K562 (cell line): ENCODE results near the gene RPS10. TPM values are rescaled to one million over a fixed set of nuclear protein-coding genes. Genes with fewer than 3 reads are reported as not detected.

Source experiments
- CAMTA2 ChIP-seq: fragments of 250-450 bp; sonication (Bioruptor Pico); conservative IDR thresholded peaks from 2 replicates; pipeline ENCODE4 v1.5.1; 2022
- CREB3L1 ChIP-seq: fragments of 450-650 bp; IDR thresholded peaks from 2 replicates; pipeline ENCODE4 v1.6.1; 2014; ENCODE audit warnings: low read depth, mild to moderate bottlenecking, moderate library complexity, borderline replicate concordance
- E2F6 ChIP-seq, 2 experiments: IDR thresholded peaks; 2 replicates each; pipeline ENCODE4 v1.6.1; 2011; ENCODE audit warnings: borderline replicate concordance in 1 of 2, control low read depth in 1 of 2, low read depth in 1 of 2, low read length in 1 of 2, mild to moderate bottlenecking in 1 of 2, mixed read lengths in 1 of 2, moderate library complexity in 1 of 2; ENCODE audit not compliant: insufficient read depth in 1 of 2, insufficient read length in 1 of 2, poor library complexity in 1 of 2, severe bottlenecking in 1 of 2; ENCODE audit errors: extremely low read depth in 1 of 2
- FIP1L1 ChIP-seq: fragments of 200-400 bp; formaldehyde crosslinking; IDR thresholded peaks from 2 replicates; pipeline ENCODE4 v1.6.1; 2018; ENCODE audit warnings: mild to moderate bottlenecking, low read depth, low read length; ENCODE audit not compliant: poor library complexity, severe bottlenecking
- HMG20B ChIP-seq: fragments of 250-450 bp; sonication (Bioruptor Pico); IDR thresholded peaks from 2 replicates; pipeline ENCODE4 v1.5.0; 2021; ENCODE audit warnings: mild to moderate bottlenecking
- JUN ChIP-seq, 2 experiments: sonication (generic) in 1 of 2; formaldehyde crosslinking in 1 of 2; IDR thresholded peaks; 2 replicates each; pipeline versions ENCODE4 v1.6.1 to v1.8.0; 2012 to 2022; ENCODE audit warnings: borderline replicate concordance in 2 of 2, mild to moderate bottlenecking in 2 of 2, improper control_type of control experiment in 1 of 2, low read depth in 1 of 2, low read length in 1 of 2, missing genetic modification reagents in 1 of 2
- KAT2B ChIP-seq: IDR thresholded peaks from one replicate; pipeline ENCODE4 v1.6.1; 2012; ENCODE audit warnings: low read depth, mild to moderate bottlenecking, control low read depth, inconsistent platforms, low read length, moderate library complexity
- KLF13 ChIP-seq: fragments of 450-650 bp; IDR thresholded peaks from 2 replicates; pipeline ENCODE4 v1.6.1; 2016; ENCODE audit warnings: missing genetic modification characterization, low read depth, mild to moderate bottlenecking, missing compliant biosample characterization, moderate library complexity, borderline replicate concordance
- MECOM ChIP-seq: fragments of 250-450 bp; sonication (Bioruptor Pico); IDR thresholded peaks from 2 replicates; pipeline ENCODE4 v1.8.0; 2022; ENCODE audit warnings: inconsistent platforms
- NR2F6 ChIP-seq: fragments of 450-650 bp; formaldehyde crosslinking; IDR thresholded peaks from 2 replicates; pipeline ENCODE4 v1.4.0; 2020; ENCODE audit warnings: mild to moderate bottlenecking
- RNF219 ChIP-seq: fragments of 250-450 bp; sonication (Bioruptor Pico); IDR thresholded peaks from 2 replicates; pipeline ENCODE4 v1.5.0; 2022; ENCODE audit warnings: mild to moderate bottlenecking
- TCF7 ChIP-seq: sonication (generic); IDR thresholded peaks from 2 replicates; pipeline ENCODE4 v1.6.1; 2016; ENCODE audit warnings: antibody characterized with exemption, borderline replicate concordance
- TEAD1 ChIP-seq, 2 experiments: fragments of 450-650 bp in 1 of 2; sonication (generic) in 1 of 2; formaldehyde crosslinking; IDR thresholded peaks; 2 replicates each; pipeline versions ENCODE4 v1.4.0 to v1.8.0; 2020 to 2022; ENCODE audit warnings: mild to moderate bottlenecking in 2 of 2, missing genetic modification reagents in 1 of 2
- TEAD4 ChIP-seq, 2 experiments: sonication (generic) in 1 of 2; formaldehyde crosslinking in 1 of 2; IDR thresholded peaks; 2 replicates each; pipeline versions ENCODE4 v1.6.1 to v1.8.0; 2012 to 2022; ENCODE audit warnings: borderline replicate concordance in 1 of 2, inconsistent platforms in 1 of 2, low read length in 1 of 2, mild to moderate bottlenecking in 1 of 2, missing genetic modification reagents in 1 of 2
- ZC3H4 ChIP-seq: sonication (generic); formaldehyde crosslinking; IDR thresholded peaks from 2 replicates; pipeline ENCODE4 v1.9.0; 2021; ENCODE audit warnings: missing genetic modification reagents, borderline replicate concordance
- ZNF12 ChIP-seq: sonication (generic); formaldehyde crosslinking; IDR thresholded peaks from 2 replicates; pipeline ENCODE4 v1.4.0; 2020; ENCODE audit warnings: mild to moderate bottlenecking, missing genetic modification reagents
- ZNF740 ChIP-seq, 3 experiments: fragments of 200-800 bp in 1 of 3; sonication (Bioruptor generic) in 1 of 3; sonication (generic) in 1 of 3; formaldehyde crosslinking in 1 of 3; IDR thresholded peaks; 2 replicates each; pipeline versions ENCODE4 v1.6.1 to v1.8.0; 2016 to 2022; ENCODE audit warnings: mild to moderate bottlenecking in 2 of 3, missing compliant biosample characterization in 2 of 3, missing genetic modification characterization in 2 of 3, missing genetic modification reagents in 1 of 3
- ZNF778 ChIP-seq: fragments of 450-650 bp; formaldehyde crosslinking; IDR thresholded peaks from 2 replicates; pipeline ENCODE4 v1.4.0; 2020; ENCODE audit warnings: mild to moderate bottlenecking, moderate library complexity
- polyA plus RNA-seq, 8 experiments: library from polyadenylated mRNA; depleted of rRNA in 4 of 8; stranded (reverse) in 5 of 8; unstranded in 3 of 8; fragments of >200 nt; fragmentation: Nextera tagmentation in 2 of 8; fragmentation: Illumina TruSeq in 1 of 8; extraction: Ambion mirVana in 2 of 8; extraction: Trizol in 1 of 8; gene quantifications; 2 replicates each; pipeline versions ENCODE4 v1.2.1 to v1.2.3, GENCODE V29; 2011 to 2014; ENCODE audit warnings: inconsistent platforms in 1 of 8, missing spikeins in 1 of 8
- total RNA-seq, 7 experiments: library from RNA; depleted of rRNA in 6 of 7; stranded (reverse); fragments of >200 nt in 6 of 7; fragmentation: Illumina TruSeq in 2 of 7; extraction: Trizol in 2 of 7; gene quantifications; 2 replicates each; pipeline versions ENCODE4 v1.2.1 to v1.2.3, GENCODE V29; 2011 to 2021; ENCODE audit warnings: low replicate concordance in 1 of 7

RPS10 gene
- total and polyA plus RNA-seq, 9 of the 15 experiments (the other 6 are each of a cell fraction or from before 2014, with no cell fraction given) = 2,680 to 5,251 (median 3,876) TPM

GRCh38 chr6:34425498-34426410 lies at the start of gene RPS10 (continued):
- TF ChIP-seq NR2F6 (CRISPR knock-in tag) = peak; percentile 34; the same call in 1 of the 2 replicates
- TF ChIP-seq TEAD4 (IDR thresholded peaks at IDR 0.05; ENCODE audit: low read length) = no peak; the same call in 1 of the 2 replicates
- 0 out of 2 replicates have a peak, but pooled peaks have one; percentile 55 for TF ChIP-seq TEAD4 (CRISPR knock-in tag; IDR thresholded peaks at IDR 0.05; ENCODE audit: borderline replicate concordance)
- 0 out of 2 replicates have a peak, but pooled peaks have one; percentile 62 for TF ChIP-seq TCF7
- peak; percentile 52; the same call in 1 of the 2 replicates for TF ChIP-seq KLF13 (tag)
- peak in 1 of 2 experiments; percentile 89; a peak in 2 of 4 replicates for TF ChIP-seq TEAD1 (CRISPR knock-in tag; IDR thresholded peaks at IDR 0.05)
- TF ChIP-seq E2F6 (IDR thresholded peaks at IDR 0.05; ENCODE audit: borderline replicate concordance in 1 of 2, extremely low read depth in 1 of 2, insufficient read depth in 1 of 2, insufficient read length in 1 of 2, low read depth in 1 of 2, low read length in 1 of 2, poor library complexity in 1 of 2, severe bottlenecking in 1 of 2) = peak; percentile 47 to 78
- peak; percentile 56 for TF ChIP-seq KAT2B
- TF ChIP-seq ZC3H4 = no peak
- peak; percentile 29; the same call in 1 of the 2 replicates for TF ChIP-seq JUN (IDR thresholded peaks at IDR 0.05; ENCODE audit: borderline replicate concordance, low read depth, low read length)
- TF ChIP-seq JUN (CRISPR knock-in tag; IDR thresholded peaks at IDR 0.05; ENCODE audit: borderline replicate concordance) = no peak
- TF ChIP-seq HMG20B (CRISPR knock-in tag) = no peak
- TF ChIP-seq ZNF740 (CRISPR knock-in tag; IDR thresholded peaks at IDR 0.05) = peak; percentile 44; the same call in 1 of the 2 replicates
- TF ChIP-seq ZNF740 (tag; IDR thresholded peaks at IDR 0.05) = no peak
- no peak for TF ChIP-seq ZNF778 (CRISPR knock-in tag)
- no peak for TF ChIP-seq RNF219
- peak; percentile 57 for TF ChIP-seq FIP1L1
- TF ChIP-seq MECOM (CRISPR knock-in tag) = 0 out of 2 replicates have a peak, but pooled peaks have one; percentile 15
- peak; percentile 60; the same call in 1 of the 2 replicates for TF ChIP-seq CREB3L1
- TF ChIP-seq CAMTA2 (CRISPR knock-in tag) = no peak
- TF ChIP-seq ZNF12 (CRISPR knock-in tag) = peak; percentile 18; the same call in 1 of the 2 replicates
